Stimulated activated naive CD4-positive, alpha-beta T cell (primary cell): ENCODE results near the gene FCER2.
A peak's percentile ranks its signal among the peaks of the same experiment; 100 is the strongest.

Experiments
- DNase-seq, 6 experiments: peaks; one replicate each; lab custom pipeline; 2025; lab: John Stamatoyannopoulos, UW

Gene FCER2

GRCh38 chr19:7701049-7701653, 780 bp downstream of the FCER2 start:
- no peak for DNase-seq

GRCh38 chr19:7699417-7700401, 2.2 kb downstream of the FCER2 start:
- DNase-seq, result no peak

- DNase-seq, result no peak
Measured at GRCh38 chr19:7699003-7699402, 2.9 kb downstream of the FCER2 start.

- no peak for DNase-seq
Measured at GRCh38 chr19:7698583-7698982, 3.3 kb downstream of the FCER2 start.

GRCh38 chr19:7697721-7698287, 4.1 kb downstream of the FCER2 start:
- DNase-seq, result no peak

- DNase-seq, result no peak
Measured at GRCh38 chr19:7694499-7694898, 7.4 kb downstream of the FCER2 start.

- DNase-seq, result no peak
Measured at GRCh38 chr19:7692417-7693088, 9.4 kb downstream of the FCER2 start.

GRCh38 chr19:7691497-7691896, 10.4 kb downstream of the FCER2 start:
- DNase-seq, result no peak

- DNase-seq, result no peak
Measured at GRCh38 chr19:7690779-7691258, 11.1 kb downstream of the FCER2 start.

GRCh38 chr19:7689165-7689564, 12.8 kb downstream of the FCER2 start:
- DNase-seq, result no peak

GRCh38 chr19:7687177-7687576, 14.8 kb downstream of the FCER2 start:
- DNase-seq, result no peak

- DNase-seq, result no peak
Measured at GRCh38 chr19:7685546-7686445, 16.1 kb downstream of the FCER2 start.

- DNase-seq, result no peak
Measured at GRCh38 chr19:7682175-7682855, 19.6 kb downstream of the FCER2 start.

- DNase-seq, result peak; percentile 69 to 86 (median 80)
Measured at GRCh38 chr19:7681340-7682174, 20.4 kb downstream of the FCER2 start.

- peak; percentile 71 to 90 (median 82) for DNase-seq
Measured at GRCh38 chr19:7680606-7681339, 21.2 kb downstream of the FCER2 start, which contains the start of gene TRAPPC5. TRAPPC5 (plus strand) TSS chr19:7680833; CDS start chr19:7682254, 1,421 bp downstream.

- DNase-seq, result no peak
Measured at GRCh38 chr19:7679771-7680605, 21.9 kb downstream of the FCER2 start.

- DNase-seq, result peak; percentile 54 to 81 (median 66)
Measured at GRCh38 chr19:7678971-7679751, 22.8 kb downstream of the FCER2 start.
